ENCODE measurements around the gene PLOD3. TPM values are rescaled to one million over a fixed set of nuclear protein-coding genes. Genes with fewer than 3 reads are reported as not detected.
"Not testable (repeated sequence)": the region's sequence is repeated elsewhere in the genome, so short reads cannot be mapped to it uniquely, and the experiment has no call there.

The PLOD3 gene, protein sequence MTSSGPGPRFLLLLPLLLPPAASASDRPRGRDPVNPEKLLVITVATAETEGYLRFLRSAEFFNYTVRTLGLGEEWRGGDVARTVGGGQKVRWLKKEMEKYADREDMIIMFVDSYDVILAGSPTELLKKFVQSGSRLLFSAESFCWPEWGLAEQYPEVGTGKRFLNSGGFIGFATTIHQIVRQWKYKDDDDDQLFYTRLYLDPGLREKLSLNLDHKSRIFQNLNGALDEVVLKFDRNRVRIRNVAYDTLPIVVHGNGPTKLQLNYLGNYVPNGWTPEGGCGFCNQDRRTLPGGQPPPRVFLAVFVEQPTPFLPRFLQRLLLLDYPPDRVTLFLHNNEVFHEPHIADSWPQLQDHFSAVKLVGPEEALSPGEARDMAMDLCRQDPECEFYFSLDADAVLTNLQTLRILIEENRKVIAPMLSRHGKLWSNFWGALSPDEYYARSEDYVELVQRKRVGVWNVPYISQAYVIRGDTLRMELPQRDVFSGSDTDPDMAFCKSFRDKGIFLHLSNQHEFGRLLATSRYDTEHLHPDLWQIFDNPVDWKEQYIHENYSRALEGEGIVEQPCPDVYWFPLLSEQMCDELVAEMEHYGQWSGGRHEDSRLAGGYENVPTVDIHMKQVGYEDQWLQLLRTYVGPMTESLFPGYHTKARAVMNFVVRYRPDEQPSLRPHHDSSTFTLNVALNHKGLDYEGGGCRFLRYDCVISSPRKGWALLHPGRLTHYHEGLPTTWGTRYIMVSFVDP
- total RNA-seq, result 10 to 100 TPM; 35.5 to 35.9 TPM

DNA sequence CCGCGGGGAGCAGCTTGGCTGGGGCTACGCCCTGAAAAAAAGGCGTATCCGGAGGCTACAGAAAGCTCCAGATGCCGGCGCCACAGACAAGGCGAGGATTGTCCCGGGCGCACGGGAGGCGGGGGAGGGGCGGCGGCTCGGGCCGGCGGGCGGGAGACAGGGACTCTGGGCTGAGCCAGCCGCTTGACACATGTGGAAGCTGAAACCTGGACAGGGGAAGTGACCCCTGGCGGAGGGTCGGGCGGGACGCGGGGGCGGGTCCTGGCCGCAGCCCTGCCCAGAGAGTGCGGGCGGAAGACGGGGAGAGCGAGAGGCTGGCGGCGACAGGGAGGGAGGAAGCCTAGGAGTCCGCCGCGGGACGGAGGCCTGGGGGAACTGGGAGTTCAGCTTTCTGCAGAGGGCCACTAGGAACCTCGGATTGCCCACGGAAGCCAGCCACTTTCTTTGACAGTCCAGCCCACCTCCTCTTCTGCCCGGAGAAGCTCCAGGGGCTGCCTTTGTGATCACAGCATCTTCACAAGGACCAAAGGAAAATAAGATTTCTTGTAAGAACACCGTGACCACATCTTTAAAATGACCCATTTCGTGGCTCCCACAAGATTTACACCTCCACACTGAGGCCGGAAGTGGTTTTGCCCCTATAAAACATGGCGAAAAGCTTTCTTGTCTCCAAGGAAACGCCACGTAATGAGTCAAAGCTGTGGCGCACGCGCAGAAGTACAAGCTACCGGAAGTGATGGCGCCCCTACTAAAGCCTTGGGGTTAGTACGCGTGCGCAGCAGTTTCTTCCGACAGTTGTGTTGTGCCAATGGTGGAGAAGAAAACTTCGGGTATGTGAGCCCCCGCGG, at the start of gene PLOD3, which contains the start of gene ZNHIT1:
Gene PLOD3, minus strand, starts transcription at position 194 of the 848 bp plus-strand sequence. CDS start 307 bp downstream, outside the sequence.
Gene ZNHIT1, plus strand, starts transcription at position 778 of the 848 bp plus-strand sequence. Its CDS starts 31 bp downstream, at position 809.
- Histone ChIP-seq H3K4me3 (peak within 1 kb of the TSS; percentile 78 to 85), H3K9me3 (no peaks in the 10 kb centered on the region), H3K36me3 (peaks cover 18% of the 10 kb centered on the region), H3K27ac (peak within 1 kb of the TSS; percentile 88 to 95), H3K4me1 (peaks cover 0 to 38% of the 10 kb centered on the region in 2 donors), H3K27me3 (no peaks in the 10 kb centered on the region)
- peak in 1 of 2 donors; percentile 47 for TF ChIP-seq CTCF (IDR thresholded peaks at IDR 0.05)
- peak; percentile 98 for DNase-seq (ENCODE audit: low spot score)

DNA sequence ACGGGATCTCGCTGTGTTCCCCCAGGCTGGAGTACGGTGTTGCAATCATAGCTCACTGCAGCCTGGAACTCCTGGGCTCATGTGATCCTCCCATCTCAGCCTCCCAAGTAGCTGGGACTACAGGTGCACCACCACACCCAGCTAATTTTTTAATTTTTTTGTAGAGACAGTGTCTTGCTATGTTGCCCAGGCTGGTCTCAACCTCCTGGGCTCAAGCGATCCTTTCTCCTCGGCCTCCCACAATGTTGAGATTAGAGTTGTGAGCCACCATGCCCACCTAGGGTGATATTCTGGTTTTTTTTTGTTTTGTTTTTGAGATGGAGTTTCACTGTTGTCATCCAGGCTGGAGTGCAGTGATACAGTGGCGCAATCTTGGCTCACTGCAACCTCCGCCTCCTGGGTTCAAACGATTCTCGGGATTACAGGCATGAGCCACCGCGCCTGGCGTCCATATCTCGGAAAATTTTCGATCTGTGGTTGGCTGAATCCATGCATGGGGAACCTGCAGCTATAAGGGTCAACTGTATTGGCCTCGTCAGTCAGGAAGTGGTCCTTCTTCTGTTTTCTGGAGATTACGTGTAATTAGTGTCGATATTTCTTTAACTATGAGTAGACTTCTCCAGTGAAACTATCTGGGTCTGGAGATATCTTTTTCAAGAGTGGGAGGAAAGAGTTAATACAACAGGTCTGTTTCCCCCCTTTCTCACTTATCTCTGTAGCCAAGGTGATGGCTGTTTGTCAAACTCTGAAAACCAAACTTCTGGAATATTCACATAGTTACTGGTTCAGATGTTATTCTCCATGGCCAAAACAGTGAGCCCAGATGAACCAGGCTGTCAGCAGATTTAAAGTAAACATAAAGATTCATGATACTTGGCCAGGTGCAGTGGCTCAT, 48.5 kb upstream of the PLOD3 start:
- Histone ChIP-seq H3K4me1 (peaks cover 0 to 6% of the 10 kb centered on the region in 2 donors), H3K4me3 (no peak overlapping the region), H3K36me3 (no peaks in the 10 kb centered on the region), H3K9me3 (no peaks in the 10 kb centered on the region), H3K27me3 (no peaks in the 10 kb centered on the region), H3K27ac (no peak overlapping the region)
- no peak for DNase-seq (ENCODE audit: low spot score)
- TF ChIP-seq CTCF (IDR thresholded peaks at IDR 0.05), result no peak

- H3K36me3 ChIP-seq; H3K4me3 ChIP-seq; H3K27me3 ChIP-seq; H3K4me1 ChIP-seq; H3K27ac ChIP-seq; H3K9me3 ChIP-seq; DNase-seq (ENCODE audit: low spot score): not testable (repeated sequence)
Observed at GRCh38 chr7:101264102-101264706, 46.8 kb upstream of the PLOD3 start.

DNA sequence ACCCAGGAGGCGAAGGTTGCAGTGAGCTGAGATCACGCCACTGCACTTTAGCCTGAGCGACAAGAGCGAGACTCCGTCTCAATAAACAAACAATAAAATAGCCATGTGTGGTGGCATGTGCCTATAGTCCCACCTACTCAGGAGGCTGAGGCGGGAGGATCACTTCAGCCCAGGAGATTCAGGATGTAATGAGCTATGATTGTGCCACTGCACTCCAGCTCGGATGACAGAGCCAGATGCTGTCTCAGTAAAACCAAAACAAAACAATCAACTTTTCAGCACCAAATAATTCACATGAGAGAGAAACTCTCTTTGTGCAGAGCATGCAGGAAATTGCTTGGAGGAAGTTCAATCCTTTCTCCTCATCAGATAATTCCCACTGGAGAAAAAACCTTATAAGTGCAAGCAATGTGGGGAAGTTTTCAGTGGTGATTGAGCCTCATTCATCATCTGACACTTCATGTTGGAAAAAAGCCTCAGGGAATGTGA, 40.9 kb upstream of the PLOD3 start:
- Histone ChIP-seq H3K27ac (no peak overlapping the region), H3K36me3 (no peaks in the 10 kb centered on the region), H3K4me3 (no peak overlapping the region), H3K27me3 (no peaks in the 10 kb centered on the region), H3K9me3 (no peaks in the 10 kb centered on the region), H3K4me1 (no peaks in the 10 kb centered on the region)
- no peak for DNase-seq (ENCODE audit: low spot score)
- no peak for TF ChIP-seq CTCF (IDR thresholded peaks at IDR 0.05)

GRCh38 chr7:101255796-101256195, 38.4 kb upstream of the PLOD3 start:
- no peak for TF ChIP-seq CTCF (IDR thresholded peaks at IDR 0.05)
- H3K27ac ChIP-seq, result no peak overlapping the region
- H3K36me3 ChIP-seq, result no peaks in the 10 kb centered on the region
- peaks cover 0 to 13% of the 10 kb centered on the region in 2 donors for H3K4me1 ChIP-seq
- no peak overlapping the region for H3K4me3 ChIP-seq
- no peak for DNase-seq (ENCODE audit: low spot score)
- no peaks in the 10 kb centered on the region for H3K9me3 ChIP-seq
- no peaks in the 10 kb centered on the region for H3K27me3 ChIP-seq

- not testable (repeated sequence) for H3K4me3 ChIP-seq; H3K36me3 ChIP-seq; H3K27ac ChIP-seq; H3K27me3 ChIP-seq; H3K9me3 ChIP-seq; DNase-seq (ENCODE audit: low spot score)
- H3K4me1 ChIP-seq, result peaks cover 0 to 24% of the 10 kb centered on the region in 2 donors
Observed at GRCh38 chr7:101253199-101253598, 35.8 kb upstream of the PLOD3 start.
